ENCODE data around the gene ZNF784. TPM values are rescaled to one million over a fixed set of nuclear protein-coding genes. Genes with fewer than 3 reads are reported as not detected.

ZNF784 gene
- total and polyA plus RNA-seq, 9 of the 15 experiments (the other 6 are each of a cell fraction or from before 2014, with no cell fraction given) = 0.14 to 6.1 (median 2.1) TPM

DNA sequence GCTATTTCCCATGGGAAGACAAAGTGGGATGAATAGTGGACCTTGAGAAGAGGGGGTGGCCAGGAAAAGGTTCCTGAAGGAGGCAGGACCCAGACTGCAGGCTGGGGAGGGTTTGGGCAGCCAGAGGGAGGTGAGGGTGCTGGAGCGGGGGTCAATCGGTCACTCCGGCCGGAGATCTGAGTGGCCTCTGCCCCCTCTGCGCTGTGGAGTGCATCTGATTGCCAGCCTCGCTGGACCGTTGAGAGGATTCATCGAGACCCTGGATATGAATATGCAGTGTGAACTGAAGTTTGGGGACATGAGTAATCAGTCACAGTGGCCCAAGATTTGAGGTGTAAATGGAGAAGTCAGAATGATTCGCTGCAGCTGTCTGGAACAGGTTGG is 11.0 kb upstream of the ZNF784 start (continued):
- TF ChIP-seq ZNF3 (CRISPR knock-in tag; IDR thresholded peaks at IDR 0.05) (no peak), EP300 (IDR thresholded peaks at IDR 0.05; ENCODE audit: low read length) (no peak), CBFB (CRISPR knock-in tag; IDR thresholded peaks at IDR 0.05) (no peak), PHF20 (IDR thresholded peaks at IDR 0.05; ENCODE audit: partially characterized antibody) (no peak), THAP7 (CRISPR knock-in tag; IDR thresholded peaks at IDR 0.05) (no peak), TBL1XR1 (IDR thresholded peaks at IDR 0.05; ENCODE audit: low read length in 2 of 2) (no peak), MTA3 (IDR thresholded peaks at IDR 0.05; ENCODE audit: borderline replicate concordance) (no peak), NELFE (IDR thresholded peaks at IDR 0.05; ENCODE audit: insufficient read depth, insufficient read length) (no peak), ZFX (CRISPR knock-in tag; IDR thresholded peaks at IDR 0.05) (peak; percentile 55; the same call in 1 of the 2 replicates), ZBTB43 (CRISPR knock-in tag; IDR thresholded peaks at IDR 0.05) (no peak), NCOR1 (IDR thresholded peaks at IDR 0.05) (no peak), NR2C2 (CRISPR knock-in tag; IDR thresholded peaks at IDR 0.05) (no peak), NR2C2 (tag; IDR thresholded peaks at IDR 0.05) (no peak), ARID4B (CRISPR knock-in tag; IDR thresholded peaks at IDR 0.05) (no peak), RFX7 (CRISPR knock-in tag; IDR thresholded peaks at IDR 0.05) (no peak), PATZ1 (CRISPR knock-in tag; IDR thresholded peaks at IDR 0.05; ENCODE audit: borderline replicate concordance) (no peak)
- TF ChIP-seq, protein P1, sequence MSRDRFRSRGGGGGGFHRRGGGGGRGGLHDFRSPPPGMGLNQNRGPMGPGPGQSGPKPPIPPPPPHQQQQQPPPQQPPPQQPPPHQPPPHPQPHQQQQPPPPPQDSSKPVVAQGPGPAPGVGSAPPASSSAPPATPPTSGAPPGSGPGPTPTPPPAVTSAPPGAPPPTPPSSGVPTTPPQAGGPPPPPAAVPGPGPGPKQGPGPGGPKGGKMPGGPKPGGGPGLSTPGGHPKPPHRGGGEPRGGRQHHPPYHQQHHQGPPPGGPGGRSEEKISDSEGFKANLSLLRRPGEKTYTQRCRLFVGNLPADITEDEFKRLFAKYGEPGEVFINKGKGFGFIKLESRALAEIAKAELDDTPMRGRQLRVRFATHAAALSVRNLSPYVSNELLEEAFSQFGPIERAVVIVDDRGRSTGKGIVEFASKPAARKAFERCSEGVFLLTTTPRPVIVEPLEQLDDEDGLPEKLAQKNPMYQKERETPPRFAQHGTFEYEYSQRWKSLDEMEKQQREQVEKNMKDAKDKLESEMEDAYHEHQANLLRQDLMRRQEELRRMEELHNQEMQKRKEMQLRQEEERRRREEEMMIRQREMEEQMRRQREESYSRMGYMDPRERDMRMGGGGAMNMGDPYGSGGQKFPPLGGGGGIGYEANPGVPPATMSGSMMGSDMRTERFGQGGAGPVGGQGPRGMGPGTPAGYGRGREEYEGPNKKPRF (IDR thresholded peaks at IDR 0.05; ENCODE audit: low read depth, low read length) = no peak
- TF ChIP-seq, protein P2, sequence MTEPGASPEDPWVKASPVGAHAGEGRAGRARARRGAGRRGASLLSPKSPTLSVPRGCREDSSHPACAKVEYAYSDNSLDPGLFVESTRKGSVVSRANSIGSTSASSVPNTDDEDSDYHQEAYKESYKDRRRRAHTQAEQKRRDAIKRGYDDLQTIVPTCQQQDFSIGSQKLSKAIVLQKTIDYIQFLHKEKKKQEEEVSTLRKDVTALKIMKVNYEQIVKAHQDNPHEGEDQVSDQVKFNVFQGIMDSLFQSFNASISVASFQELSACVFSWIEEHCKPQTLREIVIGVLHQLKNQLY (CRISPR knock-in tag; conservative IDR thresholded peaks at IDR 0.05) = 0 out of 4 replicates have a peak, but pooled peaks of 1 of the 2 experiments have one; percentile 8

All from K562 (cell line).